WERI-Rb-1 (cell line): ENCODE results near the gene PROB1.
A peak's percentile ranks its signal among the peaks of the same experiment; 100 is the strongest.

Experiments
- DNase-seq: peaks from one replicate; pipeline ENCODE4 v3.0.0-alpha.2; 2020
- H3K27ac ChIP-seq: fragments of 250-450 bp; sonication (Bioruptor Pico); 2 replicates; pipeline ENCODE4 v1.5.1; 2020; ENCODE audit warnings: mild to moderate bottlenecking, moderate library complexity
- H3K27me3 ChIP-seq: fragments of 250-450 bp; sonication (Bioruptor Pico); 2 replicates; pipeline ENCODE4 v1.5.1; 2021; ENCODE audit warnings: mild to moderate bottlenecking, low read depth, moderate library complexity; ENCODE audit not compliant: insufficient read depth, severe bottlenecking
- H3K36me3 ChIP-seq: fragments of 250-450 bp; sonication (Bioruptor Pico); 2 replicates; pipeline ENCODE4 v1.5.1; 2020; ENCODE audit warnings: mild to moderate bottlenecking, moderate library complexity
- H3K4me3 ChIP-seq: 2 replicates; pipeline ENCODE4 v1.5.1; 2011; ENCODE audit warnings: low read depth, mild to moderate bottlenecking, control low read depth, low read length
- H3K9me3 ChIP-seq: fragments of 250-450 bp; sonication (Bioruptor Pico); 2 replicates; pipeline ENCODE4 v1.5.1; 2021; ENCODE audit warnings: mild to moderate bottlenecking, moderate library complexity; ENCODE audit not compliant: severe bottlenecking
- TF ChIP-seq, protein P1 (sequence below): IDR thresholded peaks from 2 replicates; pipeline ENCODE4 v1.5.1; 2011; ENCODE audit warnings: low read depth, mild to moderate bottlenecking, control low read depth, inconsistent platforms, low read length

The PROB1 gene

DNA sequence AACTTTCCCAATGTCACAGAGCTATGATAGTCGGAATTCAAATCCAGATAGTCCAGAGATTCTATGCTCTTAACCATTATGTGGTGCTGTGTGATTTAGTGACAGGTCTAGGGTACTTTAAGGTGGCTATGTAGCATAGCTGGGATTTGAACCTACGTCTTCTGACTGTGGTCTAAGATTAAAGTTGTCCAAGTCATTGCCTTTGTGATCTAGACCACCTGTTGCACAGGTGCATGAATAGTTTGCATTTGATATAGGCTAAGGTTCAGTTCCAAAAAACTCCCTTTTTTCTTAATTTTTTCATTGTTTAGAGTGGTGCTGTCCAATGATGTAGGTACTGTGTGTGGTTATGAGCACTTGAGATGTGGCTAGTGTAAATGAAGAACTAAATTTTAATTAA lies 50.7 kb downstream of the PROB1 start:
- Histone ChIP-seq H3K27me3 (no peaks in the 10 kb centered on the region), H3K36me3 (peaks cover 28% of the 10 kb centered on the region), H3K4me3 (no peak overlapping the region), H3K27ac (no peak overlapping the region), H3K9me3 (peaks cover 3% of the 10 kb centered on the region)
- DNase-seq = no peak
- TF ChIP-seq, protein P1, sequence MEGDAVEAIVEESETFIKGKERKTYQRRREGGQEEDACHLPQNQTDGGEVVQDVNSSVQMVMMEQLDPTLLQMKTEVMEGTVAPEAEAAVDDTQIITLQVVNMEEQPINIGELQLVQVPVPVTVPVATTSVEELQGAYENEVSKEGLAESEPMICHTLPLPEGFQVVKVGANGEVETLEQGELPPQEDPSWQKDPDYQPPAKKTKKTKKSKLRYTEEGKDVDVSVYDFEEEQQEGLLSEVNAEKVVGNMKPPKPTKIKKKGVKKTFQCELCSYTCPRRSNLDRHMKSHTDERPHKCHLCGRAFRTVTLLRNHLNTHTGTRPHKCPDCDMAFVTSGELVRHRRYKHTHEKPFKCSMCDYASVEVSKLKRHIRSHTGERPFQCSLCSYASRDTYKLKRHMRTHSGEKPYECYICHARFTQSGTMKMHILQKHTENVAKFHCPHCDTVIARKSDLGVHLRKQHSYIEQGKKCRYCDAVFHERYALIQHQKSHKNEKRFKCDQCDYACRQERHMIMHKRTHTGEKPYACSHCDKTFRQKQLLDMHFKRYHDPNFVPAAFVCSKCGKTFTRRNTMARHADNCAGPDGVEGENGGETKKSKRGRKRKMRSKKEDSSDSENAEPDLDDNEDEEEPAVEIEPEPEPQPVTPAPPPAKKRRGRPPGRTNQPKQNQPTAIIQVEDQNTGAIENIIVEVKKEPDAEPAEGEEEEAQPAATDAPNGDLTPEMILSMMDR = no peak

- peaks cover 28% of the 10 kb centered on the region for H3K36me3 ChIP-seq
Measured at GRCh38 chr5:139343476-139343875, 51.4 kb downstream of the PROB1 start.

GRCh38 chr5:139342423-139342723 lies 52.5 kb downstream of the PROB1 start:
- no peak for DNase-seq
- Histone ChIP-seq H3K27ac (peak overlapping the region; percentile 96), H3K27me3 (no peaks in the 10 kb centered on the region), H3K9me3 (peaks cover 3% of the 10 kb centered on the region), H3K36me3 (peaks cover 28% of the 10 kb centered on the region), H3K4me3 (peak overlapping the region; percentile 70)
- TF ChIP-seq, protein P1 = no peak

More at GRCh38 chr5:139343476-139343875, 51.4 kb downstream of the PROB1 start:
- H3K27ac ChIP-seq = no peak overlapping the region; the same call in 1 of the 2 replicates
- H3K4me3 ChIP-seq = peak overlapping the region; percentile 70; the same call in 1 of the 2 replicates
- peaks cover 3% of the 10 kb centered on the region for H3K9me3 ChIP-seq
- no peak for DNase-seq
- H3K27me3 ChIP-seq = no peaks in the 10 kb centered on the region
- TF ChIP-seq, protein P1 = no peak

DNA sequence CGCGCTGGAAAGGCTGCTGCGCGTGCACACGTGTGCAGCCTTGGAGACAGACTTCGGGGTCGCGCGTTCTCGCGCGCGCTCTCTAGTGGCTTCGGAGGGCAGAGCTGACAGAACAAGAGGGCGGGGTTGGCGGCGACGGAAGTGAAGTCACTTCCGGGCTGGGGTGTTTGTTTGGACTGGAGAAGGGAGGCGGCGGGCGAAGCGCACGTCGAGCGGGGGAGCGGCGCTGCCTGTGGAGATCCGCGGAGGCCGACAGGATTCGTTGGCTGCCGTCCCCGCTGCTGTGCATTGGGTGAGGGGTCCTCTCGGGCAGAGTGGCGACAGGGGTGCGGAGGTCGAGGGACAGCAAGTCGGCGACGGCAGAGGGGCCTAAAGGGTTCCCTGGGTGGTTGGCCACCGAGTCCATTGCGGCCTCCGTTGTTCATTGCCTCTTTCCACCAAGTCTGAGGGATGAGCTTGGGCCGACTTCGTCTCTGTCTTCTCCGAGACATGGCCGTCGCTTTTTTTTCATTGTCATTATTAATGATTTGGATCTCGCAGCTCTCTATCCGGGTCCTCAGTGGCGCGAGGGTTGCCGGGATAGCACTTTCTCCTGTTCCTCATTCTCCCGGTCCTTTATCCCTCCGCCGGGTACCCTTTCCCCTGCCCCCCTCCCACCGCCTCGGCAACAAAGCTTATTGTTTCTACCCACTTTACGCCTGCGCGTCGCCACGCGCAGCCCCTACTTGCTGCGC lies 53.0 kb downstream of the PROB1 start, which contains the start of gene PAIP2:
PAIP2 (plus strand) TSS at position 166 of the 734 bp plus-strand sequence. CDS start 21,931 bp downstream, outside the sequence.
- Histone ChIP-seq H3K9me3 (peaks cover 3% of the 10 kb centered on the region), H3K27me3 (no peaks in the 10 kb centered on the region), H3K27ac (peak within 1 kb of the TSS; percentile 96), H3K4me3 (peak within 1 kb of the TSS; percentile 70), H3K36me3 (peaks cover 28% of the 10 kb centered on the region)
- TF ChIP-seq, protein P1 = peak; percentile 83
- DNase-seq = peak; percentile 98

- Histone ChIP-seq H3K27ac (no peak overlapping the region), H3K27me3 (no peaks in the 10 kb centered on the region), H3K36me3 (peaks cover 28% of the 10 kb centered on the region), H3K9me3 (peaks cover 3% of the 10 kb centered on the region), H3K4me3 (peak overlapping the region; percentile 70)
- TF ChIP-seq, protein P1 = no peak
- DNase-seq = no peak
Measured at GRCh38 chr5:139341187-139341688, 53.7 kb downstream of the PROB1 start.
